Stimulated activated CD8-positive, alpha-beta memory T cell treated with anti-CD3 and anti-CD28 coated beads, Interleukin-15, amount 100 ng/mL, for 1 hour (primary cell): Measurements from ENCODE around the gene CTBP2.

Experiments used
- DNase-seq: peaks from one replicate; pipeline ENCODE4 v3.0.0-alpha.2; 2020; ENCODE audit warnings: low read depth

Gene CTBP2

GRCh38 chr10:124941823-124942222 lies 218.5 kb downstream of the CTBP2 start, which contains the start of gene ZRANB1:
TSS of gene ZRANB1 (plus strand) at chr10:124942123. CDS start at chr10:124942494, 371 bp downstream.
- DNase-seq, result no peak

GRCh38 chr10:124939290-124939689 lies 221.1 kb downstream of the CTBP2 start:
- DNase-seq, result no peak

- no peak for DNase-seq
Observed at GRCh38 chr10:124936813-124937212, 223.6 kb downstream of the CTBP2 start.

- no peak for DNase-seq
Observed at GRCh38 chr10:124935946-124936345, 224.4 kb downstream of the CTBP2 start.
